IPS-18a (cell line): Measurements from ENCODE around the gene CTNND2.

Experiments
- H3K27ac ChIP-seq: one replicate; pipeline ENCODE4 v1.5.1; 2013; ENCODE audit warnings: low read length
- H3K27me3 ChIP-seq: one replicate; pipeline ENCODE4 v1.6.1; 2013; ENCODE audit warnings: mild to moderate bottlenecking, low read length; ENCODE audit not compliant: control insufficient read depth, insufficient read depth
- H3K36me3 ChIP-seq: one replicate; pipeline ENCODE4 v1.6.1; 2013; ENCODE audit warnings: low read depth, low read length; ENCODE audit not compliant: control insufficient read depth
- H3K4me1 ChIP-seq: one replicate; pipeline ENCODE4 v1.6.1; 2013; ENCODE audit warnings: low read depth, low read length; ENCODE audit not compliant: control insufficient read depth
- H3K4me3 ChIP-seq: one replicate; pipeline ENCODE4 v1.5.1; 2013; ENCODE audit warnings: low read length
- H3K9ac ChIP-seq: one replicate; pipeline ENCODE4 v1.6.1; 2013; ENCODE audit warnings: mild to moderate bottlenecking, low read length, moderate library complexity
- H3K9me3 ChIP-seq: one replicate; pipeline ENCODE4 v1.6.1; 2013; ENCODE audit warnings: low read depth, low read length; ENCODE audit not compliant: control insufficient read depth

The CTNND2 gene

DNA sequence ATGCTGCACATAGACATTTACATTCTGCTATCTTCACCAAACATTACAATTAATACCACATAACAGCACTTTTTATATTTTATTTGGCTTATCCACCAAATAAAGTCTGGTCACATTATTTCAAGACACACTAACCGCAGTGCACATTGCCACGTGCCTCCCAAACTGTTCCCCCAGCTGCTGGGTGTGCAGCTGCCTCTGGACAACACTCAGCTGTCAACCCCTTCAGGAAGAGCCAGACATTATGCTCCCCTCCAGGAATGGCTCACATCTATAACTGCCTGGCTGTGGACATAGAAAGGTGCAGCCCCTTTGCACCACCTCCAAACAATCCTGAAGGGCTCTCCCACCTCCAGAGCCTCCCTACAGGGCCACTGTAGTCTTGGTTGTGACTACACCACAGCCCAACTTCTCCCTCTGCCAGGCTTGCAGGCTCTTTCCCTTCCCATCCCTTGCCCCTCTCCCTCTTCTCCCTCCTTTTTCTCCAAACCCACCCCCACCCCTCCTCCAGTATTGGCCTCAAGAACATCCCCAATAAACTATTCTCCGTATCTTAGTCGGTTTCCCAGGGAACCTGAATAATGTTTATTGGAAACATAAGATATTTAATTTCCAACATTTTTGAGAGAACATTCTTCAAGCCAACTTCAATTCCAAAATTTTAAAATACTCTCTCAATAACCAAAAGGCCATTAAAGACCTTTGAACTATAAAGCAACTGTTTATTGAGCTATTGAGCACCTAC, 372.3 kb downstream of the CTNND2 start:
- Histone ChIP-seq H3K36me3 (no peaks in the 10 kb centered on the region), H3K4me3 (no peak overlapping the region), H3K4me1 (peaks cover 20% of the 10 kb centered on the region), H3K9ac (no peak overlapping the region), H3K27ac (no peak overlapping the region), H3K9me3 (no peaks in the 10 kb centered on the region), H3K27me3 (no peaks in the 10 kb centered on the region)

- Histone ChIP-seq H3K4me1 (peaks cover 38% of the 10 kb centered on the region), H3K27me3 (no peaks in the 10 kb centered on the region), H3K4me3 (no peak overlapping the region), H3K9ac (no peak overlapping the region), H3K9me3 (no peaks in the 10 kb centered on the region), H3K36me3 (no peaks in the 10 kb centered on the region), H3K27ac (peak overlapping the region; percentile 47)
These were observed 375.5 kb downstream of the CTNND2 start for GRCh38 chr5:11528720-11529119.

- H3K27me3 ChIP-seq, result no peaks in the 10 kb centered on the region
These were observed 376.4 kb downstream of the CTNND2 start for GRCh38 chr5:11527652-11528349.

GRCh38 chr5:11525020-11525419, 379.2 kb downstream of the CTNND2 start:
- no peaks in the 10 kb centered on the region for H3K9me3 ChIP-seq
- no peak overlapping the region for H3K4me3 ChIP-seq
- H3K27ac ChIP-seq, result no peak overlapping the region
- H3K9ac ChIP-seq, result no peak overlapping the region
- H3K27me3 ChIP-seq, result no peaks in the 10 kb centered on the region
- peaks cover 29% of the 10 kb centered on the region for H3K4me1 ChIP-seq
- no peaks in the 10 kb centered on the region for H3K36me3 ChIP-seq

More at GRCh38 chr5:11527652-11528349, 376.4 kb downstream of the CTNND2 start:
- no peak overlapping the region for H3K9ac ChIP-seq
- no peaks in the 10 kb centered on the region for H3K9me3 ChIP-seq
- no peak overlapping the region for H3K27ac ChIP-seq
- no peak overlapping the region for H3K4me3 ChIP-seq
- peaks cover 38% of the 10 kb centered on the region for H3K4me1 ChIP-seq
- H3K36me3 ChIP-seq, result no peaks in the 10 kb centered on the region

- Histone ChIP-seq H3K9me3 (no peaks in the 10 kb centered on the region), H3K4me3 (no peak overlapping the region), H3K27ac (peak overlapping the region; percentile 4), H3K27me3 (no peaks in the 10 kb centered on the region), H3K36me3 (no peaks in the 10 kb centered on the region), H3K4me1 (peaks cover 21% of the 10 kb centered on the region), H3K9ac (no peak overlapping the region)
These were observed 380.1 kb downstream of the CTNND2 start for GRCh38 chr5:11524188-11524587.

GRCh38 chr5:11522796-11523195, 381.4 kb downstream of the CTNND2 start:
- no peak overlapping the region for H3K27ac ChIP-seq
- H3K4me1 ChIP-seq, result peaks cover 17% of the 10 kb centered on the region
- H3K9me3 ChIP-seq, result no peaks in the 10 kb centered on the region
- no peaks in the 10 kb centered on the region for H3K36me3 ChIP-seq
- no peak overlapping the region for H3K9ac ChIP-seq
- H3K27me3 ChIP-seq, result no peaks in the 10 kb centered on the region
- no peak overlapping the region for H3K4me3 ChIP-seq

GRCh38 chr5:11520241-11520930, 383.9 kb downstream of the CTNND2 start:
- Histone ChIP-seq H3K27ac (no peak overlapping the region), H3K36me3 (no peaks in the 10 kb centered on the region), H3K9ac (no peak overlapping the region), H3K4me3 (no peak overlapping the region), H3K27me3 (no peaks in the 10 kb centered on the region), H3K4me1 (peaks cover 15% of the 10 kb centered on the region), H3K9me3 (no peaks in the 10 kb centered on the region)

DNA sequence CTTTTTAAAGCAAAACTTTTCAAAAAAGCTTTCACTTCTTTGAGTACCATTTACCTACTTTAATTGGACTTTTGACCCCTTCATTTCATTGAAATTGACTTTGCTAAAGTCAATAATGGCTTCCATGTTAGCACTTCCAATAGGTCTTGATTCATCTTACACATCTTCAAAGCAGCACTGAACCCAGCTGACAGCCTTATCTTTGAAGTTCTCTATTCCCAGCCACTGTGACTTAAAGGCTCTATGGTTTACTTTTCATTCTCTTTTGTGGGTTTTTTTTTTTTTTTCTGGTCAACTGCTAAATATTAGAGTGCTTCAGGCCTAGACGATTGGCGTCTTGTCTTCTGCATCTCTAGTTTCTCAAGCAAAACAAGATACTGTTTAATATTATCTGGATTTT, 385.0 kb downstream of the CTNND2 start:
- H3K36me3 ChIP-seq, result no peaks in the 10 kb centered on the region
- H3K4me3 ChIP-seq, result no peak overlapping the region
- H3K4me1 ChIP-seq, result peaks cover 3% of the 10 kb centered on the region
- H3K9me3 ChIP-seq, result no peaks in the 10 kb centered on the region
- no peak overlapping the region for H3K9ac ChIP-seq
- H3K27ac ChIP-seq, result no peak overlapping the region
- no peaks in the 10 kb centered on the region for H3K27me3 ChIP-seq

GRCh38 chr5:11518676-11519075, 385.6 kb downstream of the CTNND2 start:
- Histone ChIP-seq H3K27me3 (no peaks in the 10 kb centered on the region), H3K4me1 (no peaks in the 10 kb centered on the region), H3K9ac (no peak overlapping the region), H3K4me3 (no peak overlapping the region), H3K36me3 (no peaks in the 10 kb centered on the region), H3K27ac (no peak overlapping the region), H3K9me3 (no peaks in the 10 kb centered on the region)

DNA sequence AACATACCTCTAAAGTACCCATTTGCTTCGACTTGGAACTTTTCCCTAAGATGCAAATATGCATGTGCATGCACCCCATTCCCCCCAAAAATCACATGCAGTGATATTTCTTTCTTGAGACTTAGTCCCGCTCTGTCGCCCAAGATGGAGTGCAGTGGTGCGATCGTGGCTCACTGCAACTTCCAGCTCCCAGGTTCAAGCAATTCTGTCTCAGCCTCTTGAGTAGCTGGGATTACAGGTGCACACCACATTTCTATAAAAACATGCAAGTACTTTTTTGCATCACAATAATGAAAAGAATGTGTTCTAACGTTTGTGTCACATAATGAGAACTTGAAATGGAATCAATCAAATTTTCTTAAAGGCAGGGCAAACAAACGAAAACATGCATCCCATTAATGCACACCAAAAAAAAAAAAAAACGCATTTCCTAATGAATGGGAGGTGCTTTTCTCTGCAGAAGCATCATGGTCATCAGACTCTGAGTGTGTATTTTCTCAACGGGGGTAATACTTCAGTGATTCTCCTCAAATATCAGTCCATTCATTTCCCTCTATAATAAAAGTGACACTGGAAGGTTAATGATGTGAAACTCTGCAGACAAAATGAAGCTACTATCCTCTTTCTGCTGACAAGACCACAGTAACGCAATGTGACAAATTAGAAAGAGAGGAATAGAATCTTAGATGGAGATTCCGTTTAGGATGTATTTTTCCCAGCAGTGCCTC, 389.4 kb downstream of the CTNND2 start:
- H3K4me1 ChIP-seq, result peaks cover 9% of the 10 kb centered on the region
- H3K9ac ChIP-seq, result no peak overlapping the region
- no peaks in the 10 kb centered on the region for H3K27me3 ChIP-seq
- no peak overlapping the region for H3K4me3 ChIP-seq
- H3K9me3 ChIP-seq, result no peaks in the 10 kb centered on the region
- H3K27ac ChIP-seq, result no peak overlapping the region
- no peaks in the 10 kb centered on the region for H3K36me3 ChIP-seq

- Histone ChIP-seq H3K27me3 (no peaks in the 10 kb centered on the region), H3K9ac (no peak overlapping the region), H3K4me3 (no peak overlapping the region), H3K9me3 (no peaks in the 10 kb centered on the region), H3K27ac (no peak overlapping the region), H3K36me3 (no peaks in the 10 kb centered on the region), H3K4me1 (peaks cover 9% of the 10 kb centered on the region)
These were observed 392.4 kb downstream of the CTNND2 start for GRCh38 chr5:11511878-11512277.
